Vagina (tissue), 2 donors: ENCODE results near the gene SNRK. TPM values are rescaled to one million over a fixed set of nuclear protein-coding genes. Genes with fewer than 3 reads are reported as not detected.

Experiments used
- DNase-seq, 2 donors: peaks; one replicate each; pipeline ENCODE4 v3.0.0-alpha.2; 2017; ENCODE audit errors: extremely low spot score in 2 of 2
- H3K27ac ChIP-seq: fragments of 200-600 bp; sonication (generic); one replicate; pipeline ENCODE4 v1.5.1; 2019
- H3K27me3 ChIP-seq: fragments of 200-600 bp; sonication (generic); one replicate; pipeline ENCODE4 v1.5.1; 2019
- H3K36me3 ChIP-seq, 2 donors: fragments of 200-600 bp; sonication (generic); one replicate each; pipeline ENCODE4 v1.5.1; 2017 to 2019
- H3K4me1 ChIP-seq: fragments of 200-600 bp; sonication (generic); one replicate; pipeline ENCODE4 v1.5.1; 2019
- H3K4me3 ChIP-seq, 2 donors: fragments of 200-600 bp; sonication (generic); 1 replicate in 1 of 2; 2 replicates in 1 of 2; pipeline ENCODE4 v1.5.1; 2016 to 2019
- H3K9me3 ChIP-seq: fragments of 200-600 bp; sonication (generic); one replicate; pipeline ENCODE4 v1.5.1; 2019
- POLR2A ChIP-seq, 2 donors: fragments of 450-650 bp; IDR thresholded peaks; one replicate each; pipeline ENCODE4 v1.6.1; 2017; ENCODE audit warnings: antibody characterized with exemption in 2 of 2, mild to moderate bottlenecking in 2 of 2, moderate library complexity in 2 of 2
- POLR2AphosphoS5 ChIP-seq, 2 donors: sonication (generic); formaldehyde crosslinking; IDR thresholded peaks; one replicate each; pipeline ENCODE4 v1.9.0; 2017; ENCODE audit warnings: antibody characterized with exemption in 2 of 2, mild to moderate bottlenecking in 2 of 2, low read depth in 1 of 2; ENCODE audit not compliant: insufficient read depth in 1 of 2
- intact Hi-C: fragments of 100-400 bp; cut with DNase I; formaldehyde crosslinking; loops from one replicate; pipeline ENCODE4 v1.15.1; 2023
- total RNA-seq: library from RNA; depleted of rRNA; stranded (reverse); fragments of >200 nt; gene quantifications from one replicate; pipeline ENCODE4 v1.2.3, GENCODE V29; 2016
- TF ChIP-seq, protein P1 (sequence below), 3 experiments: fragments of 450-650 bp in 2 of 3; fragments of 200-600 bp in 1 of 3; sonication (generic) in 1 of 3; IDR thresholded peaks; one replicate each; pipeline ENCODE4 v1.5.1; 2017 to 2019; ENCODE audit warnings: antibody characterized with exemption in 3 of 3, mild to moderate bottlenecking in 2 of 3, moderate library complexity in 2 of 3

Gene SNRK
- total RNA-seq, 1 donor from 2014 or later, result 97.0 TPM

DNA sequence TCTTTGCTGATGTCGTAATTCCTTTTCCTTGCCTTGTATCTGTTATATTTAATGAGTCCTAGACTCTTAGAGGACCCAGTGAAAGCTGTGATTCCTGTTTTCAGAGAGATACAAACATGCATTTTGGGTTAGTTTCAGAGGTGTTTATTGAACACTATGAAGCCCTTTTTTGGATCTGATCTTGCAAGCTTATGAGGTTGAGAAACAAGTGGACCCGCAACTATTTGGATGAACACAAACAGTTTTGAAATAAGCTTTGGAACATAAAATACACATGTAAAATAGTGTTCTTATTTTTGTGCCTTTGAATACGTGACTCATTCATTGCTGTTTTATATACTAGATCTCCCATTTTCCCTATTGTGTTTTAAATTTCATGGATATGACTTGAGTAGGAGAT, 33.5 kb downstream of the SNRK start:
- peaks cover 62% of the 10 kb centered on the region for H3K4me1 ChIP-seq
- intact Hi-C loops, result no loop called here

DNA sequence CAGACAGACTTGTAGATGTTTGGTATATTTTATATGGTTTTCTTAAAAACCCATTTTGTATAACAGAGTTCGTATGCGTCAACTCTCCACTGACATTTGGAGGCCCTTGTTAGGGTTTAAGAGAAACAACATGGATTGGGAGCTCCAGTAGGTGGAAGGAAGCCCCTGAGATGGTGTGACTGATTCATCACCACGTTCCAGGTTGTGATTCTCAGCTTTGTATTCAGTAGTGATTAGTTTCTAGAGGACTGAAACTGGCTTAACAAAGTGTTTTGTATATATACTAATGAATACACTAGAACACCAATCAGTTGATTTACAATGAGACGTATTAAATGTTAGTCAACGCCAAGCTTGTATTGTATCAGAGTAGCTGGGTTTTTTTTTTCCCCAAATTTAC, 33.9 kb downstream of the SNRK start:
- intact Hi-C loops, result no loop called here
- Histone ChIP-seq H3K4me1 (peaks cover 61% of the 10 kb centered on the region), H3K27ac (peak overlapping the region; percentile 13)

More for the DNA sequence above, 33.5 kb downstream of the SNRK start:
- no peak for DNase-seq
- H3K36me3 ChIP-seq, result peaks cover 0 to 6% of the 10 kb centered on the region in 2 donors
- no peak overlapping the region for H3K4me3 ChIP-seq
- peak overlapping the region; percentile 10 for H3K27ac ChIP-seq
- TF ChIP-seq POLR2AphosphoS5 (IDR thresholded peaks at IDR 0.05; ENCODE audit: insufficient read depth in 1 of 2, low read depth in 1 of 2) (no peak), POLR2A (IDR thresholded peaks at IDR 0.05) (no peak)
- TF ChIP-seq, protein P1, sequence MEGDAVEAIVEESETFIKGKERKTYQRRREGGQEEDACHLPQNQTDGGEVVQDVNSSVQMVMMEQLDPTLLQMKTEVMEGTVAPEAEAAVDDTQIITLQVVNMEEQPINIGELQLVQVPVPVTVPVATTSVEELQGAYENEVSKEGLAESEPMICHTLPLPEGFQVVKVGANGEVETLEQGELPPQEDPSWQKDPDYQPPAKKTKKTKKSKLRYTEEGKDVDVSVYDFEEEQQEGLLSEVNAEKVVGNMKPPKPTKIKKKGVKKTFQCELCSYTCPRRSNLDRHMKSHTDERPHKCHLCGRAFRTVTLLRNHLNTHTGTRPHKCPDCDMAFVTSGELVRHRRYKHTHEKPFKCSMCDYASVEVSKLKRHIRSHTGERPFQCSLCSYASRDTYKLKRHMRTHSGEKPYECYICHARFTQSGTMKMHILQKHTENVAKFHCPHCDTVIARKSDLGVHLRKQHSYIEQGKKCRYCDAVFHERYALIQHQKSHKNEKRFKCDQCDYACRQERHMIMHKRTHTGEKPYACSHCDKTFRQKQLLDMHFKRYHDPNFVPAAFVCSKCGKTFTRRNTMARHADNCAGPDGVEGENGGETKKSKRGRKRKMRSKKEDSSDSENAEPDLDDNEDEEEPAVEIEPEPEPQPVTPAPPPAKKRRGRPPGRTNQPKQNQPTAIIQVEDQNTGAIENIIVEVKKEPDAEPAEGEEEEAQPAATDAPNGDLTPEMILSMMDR (IDR thresholded peaks at IDR 0.05), result no peak
- no peaks in the 10 kb centered on the region for H3K27me3 ChIP-seq
- H3K9me3 ChIP-seq, result no peaks in the 10 kb centered on the region

DNA sequence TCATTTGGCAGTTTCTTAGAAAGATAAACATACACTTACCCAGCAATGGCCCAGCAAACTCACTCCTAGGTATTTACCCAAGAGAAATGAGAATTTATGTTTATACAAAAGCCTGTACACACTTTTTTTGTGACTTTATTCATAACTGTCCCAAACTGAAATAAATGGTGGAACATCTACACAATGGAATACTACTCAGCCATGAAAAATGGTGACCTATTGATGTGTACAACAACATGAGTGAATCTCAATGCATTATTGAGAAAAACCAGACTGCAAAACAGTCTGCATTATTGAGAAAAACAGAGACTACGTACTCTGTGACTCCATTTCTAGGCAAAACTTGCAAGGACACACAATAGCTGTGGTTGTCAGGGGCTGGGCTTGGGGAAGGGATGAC, 37.2 kb downstream of the SNRK start:
- intact Hi-C loops, result no loop called here
- no peak overlapping the region for H3K27ac ChIP-seq
- H3K4me1 ChIP-seq, result peaks cover 67% of the 10 kb centered on the region

More for the DNA sequence above, 33.9 kb downstream of the SNRK start:
- H3K9me3 ChIP-seq, result no peaks in the 10 kb centered on the region
- no peaks in the 10 kb centered on the region for H3K27me3 ChIP-seq
- TF ChIP-seq, protein P1 (IDR thresholded peaks at IDR 0.05), result no peak
- TF ChIP-seq POLR2AphosphoS5 (IDR thresholded peaks at IDR 0.05; ENCODE audit: insufficient read depth in 1 of 2, low read depth in 1 of 2) (no peak), POLR2A (IDR thresholded peaks at IDR 0.05) (no peak)
- DNase-seq, result no peak
- peaks cover 0 to 6% of the 10 kb centered on the region in 2 donors for H3K36me3 ChIP-seq
- H3K4me3 ChIP-seq, result no peak overlapping the region

DNA sequence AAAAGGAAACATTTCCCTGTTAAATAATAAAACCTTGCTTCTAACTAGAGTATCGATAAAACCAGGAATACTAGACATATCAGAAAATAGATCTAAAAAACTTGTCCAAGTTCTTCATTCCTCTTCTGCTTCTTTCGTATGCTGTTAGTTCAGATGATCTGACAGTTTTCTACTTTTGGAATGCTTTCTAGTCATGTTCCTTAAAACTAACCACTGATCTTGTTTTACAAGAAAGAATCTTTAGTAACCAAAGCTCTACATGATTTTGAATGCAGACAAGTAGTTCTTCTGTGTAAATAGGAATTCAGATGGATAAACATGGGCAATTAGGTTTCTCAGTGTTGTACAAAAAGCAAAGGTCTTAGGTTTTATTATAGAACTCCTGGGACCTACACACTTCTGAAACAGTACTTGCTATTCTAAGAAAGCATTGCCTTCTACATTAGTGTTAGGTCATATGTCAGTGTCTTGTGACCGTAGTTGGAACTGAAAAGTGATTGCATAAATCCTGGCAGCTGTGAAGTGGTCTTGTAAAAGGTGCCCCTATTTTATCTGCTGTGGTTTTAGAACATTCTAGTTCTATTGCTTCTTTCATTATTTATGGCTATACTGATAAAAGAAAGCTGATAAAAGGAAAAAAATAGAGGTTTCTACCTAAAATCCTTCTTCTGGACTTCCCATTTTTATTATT, 40.7 kb downstream of the SNRK start:
- H3K9me3 ChIP-seq, result no peaks in the 10 kb centered on the region
- DNase-seq, result no peak
- H3K27ac ChIP-seq, result peak overlapping the region; percentile 51
- TF ChIP-seq POLR2AphosphoS5 (IDR thresholded peaks at IDR 0.05; ENCODE audit: insufficient read depth in 1 of 2, low read depth in 1 of 2), result peak in 1 of 2 donors; percentile 91
- TF ChIP-seq, protein P1 (IDR thresholded peaks at IDR 0.05), result no peak
- no peak overlapping the region for H3K4me3 ChIP-seq
- H3K4me1 ChIP-seq, result peaks cover 59% of the 10 kb centered on the region
- intact Hi-C loops, result no loop called here
- peaks cover 0 to 6% of the 10 kb centered on the region in 2 donors for H3K36me3 ChIP-seq
- no peaks in the 10 kb centered on the region for H3K27me3 ChIP-seq

More for the DNA sequence above, 37.2 kb downstream of the SNRK start:
- no peak for TF ChIP-seq POLR2AphosphoS5 (IDR thresholded peaks at IDR 0.05; ENCODE audit: insufficient read depth in 1 of 2, low read depth in 1 of 2)
- TF ChIP-seq, protein P1 (IDR thresholded peaks at IDR 0.05), result no peak
- TF ChIP-seq POLR2A (IDR thresholded peaks at IDR 0.05), result no peak
- Histone ChIP-seq H3K4me3 (no peak overlapping the region), H3K36me3 (peaks cover 0 to 6% of the 10 kb centered on the region in 2 donors), H3K27me3 (no peaks in the 10 kb centered on the region), H3K9me3 (no peaks in the 10 kb centered on the region)
- no peak for DNase-seq

DNA sequence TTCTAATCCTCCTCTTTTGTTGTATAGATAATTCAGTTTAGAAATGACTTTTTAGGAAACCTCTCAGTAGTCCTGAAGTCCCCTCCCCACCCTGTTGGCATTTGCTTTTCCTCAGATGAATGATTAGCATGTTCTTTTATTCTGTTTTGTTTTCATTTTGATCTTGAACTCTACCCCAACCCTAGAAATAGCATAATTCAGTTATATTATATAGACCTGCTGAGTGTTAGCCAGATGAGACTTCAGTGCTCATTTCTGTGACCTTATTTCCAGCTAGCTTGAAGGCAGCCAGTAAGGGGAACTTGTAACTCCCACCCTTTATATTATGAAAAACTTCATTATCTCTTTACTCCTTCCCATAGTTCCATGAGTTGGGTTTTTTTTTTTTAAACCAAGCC, 41.2 kb downstream of the SNRK start:
- Histone ChIP-seq H3K4me1 (peaks cover 59% of the 10 kb centered on the region), H3K27ac (peak overlapping the region; percentile 51), H3K36me3 (peaks cover 0 to 6% of the 10 kb centered on the region in 2 donors), H3K27me3 (no peaks in the 10 kb centered on the region), H3K4me3 (no peak overlapping the region), H3K9me3 (no peaks in the 10 kb centered on the region)
- no peak for DNase-seq
- intact Hi-C loops, result no loop called here
- TF ChIP-seq, protein P1 (IDR thresholded peaks at IDR 0.05), result no peak
- TF ChIP-seq POLR2A (IDR thresholded peaks at IDR 0.05), result no peak
- TF ChIP-seq POLR2AphosphoS5 (IDR thresholded peaks at IDR 0.05; ENCODE audit: insufficient read depth in 1 of 2, low read depth in 1 of 2), result no peak
